Endodermal cell (in vitro differentiated cells): ENCODE measurements around the gene KRT72. TPM values are rescaled to one million over a fixed set of nuclear protein-coding genes. Genes with fewer than 3 reads are reported as not detected.

Experiments used
- DNase-seq: peaks from one replicate; pipeline ENCODE4 v3.0.0-alpha.2; 2017
- H3K27ac ChIP-seq: 2 replicates; pipeline ENCODE4 v1.5.1; 2013; ENCODE audit warnings: mild to moderate bottlenecking, low read depth, low read length, moderate library complexity
- H3K27me3 ChIP-seq: 2 replicates; pipeline ENCODE4 v1.6.1; 2013; ENCODE audit warnings: mild to moderate bottlenecking, low read length, moderate library complexity; ENCODE audit not compliant: insufficient read depth, control insufficient read depth, poor library complexity, severe bottlenecking
- H3K36me3 ChIP-seq: 2 replicates; pipeline ENCODE4 v1.7.0; 2013; ENCODE audit warnings: mild to moderate bottlenecking, low read length, moderate library complexity; ENCODE audit not compliant: control insufficient read depth, insufficient read depth
- H3K4me1 ChIP-seq: one replicate; pipeline ENCODE4 v1.7.0; 2013; ENCODE audit warnings: low read length; ENCODE audit not compliant: control insufficient read depth, insufficient read depth
- H3K4me3 ChIP-seq: 2 replicates; pipeline ENCODE4 v1.5.1; 2013; ENCODE audit warnings: mild to moderate bottlenecking, low read length, moderate library complexity
- H3K9ac ChIP-seq: 2 replicates; pipeline ENCODE4 v1.6.1; 2013; ENCODE audit warnings: mild to moderate bottlenecking, low read length, moderate library complexity; ENCODE audit not compliant: poor library complexity, severe bottlenecking; ENCODE audit errors: extremely low read depth
- H3K9me3 ChIP-seq: 2 replicates; pipeline ENCODE4 v1.6.1; 2013; ENCODE audit warnings: mild to moderate bottlenecking, low read length, moderate library complexity; ENCODE audit not compliant: control insufficient read depth
- H3K27ac Mint-ChIP-seq: 2 replicates; pipeline ENCODE4 v1.8.0; 2020; ENCODE audit warnings: mixed read lengths
- H3K27me3 Mint-ChIP-seq: 2 replicates; pipeline ENCODE4 v1.8.0; 2021; ENCODE audit warnings: mild to moderate bottlenecking, mixed read lengths; ENCODE audit not compliant: insufficient read depth
- H3K36me3 Mint-ChIP-seq: 2 replicates; pipeline ENCODE4 v1.8.0; 2020; ENCODE audit warnings: low read depth, mixed read lengths
- H3K4me1 Mint-ChIP-seq: 2 replicates; pipeline ENCODE4 v1.8.0; 2020; ENCODE audit warnings: mixed read lengths
- H3K4me3 Mint-ChIP-seq: 2 replicates; pipeline ENCODE4 v1.8.0; 2020; ENCODE audit warnings: mild to moderate bottlenecking, moderate library complexity, mixed read lengths
- H3K9me3 Mint-ChIP-seq: 2 replicates; pipeline ENCODE4 v1.8.0; 2020; ENCODE audit warnings: mild to moderate bottlenecking, mixed read lengths
- WGBS, 2 experiments: methylation state at CpG; one replicate each; pipeline versions ENCODE4 v1.1.5 to v1.1.7; 2013; ENCODE audit warnings: missing lambda C conversion rate in 2 of 2, mixed read lengths in 1 of 2; ENCODE audit not compliant: insufficient coverage in 1 of 2, insufficient read length in 1 of 2; 5-methylcytosine and 5-hydroxymethylcytosine counted together
- total RNA-seq, 2 donors: library from RNA; stranded (reverse); fragmentation: NEBNext Ultra II Directional in 1 of 2; extraction: Animal tissue kit (Norgen Biotek cat#: 25700) in 1 of 2; gene quantifications; 2 replicates in 1 of 2; 3 replicates in 1 of 2; pipeline ENCODE4 v1.2.1, GENCODE V29; 2021
- TF ChIP-seq, protein P1 (sequence below): fragments of 200-600 bp; sonication (generic); conservative IDR thresholded peaks from 2 replicates; pipeline ENCODE4 v1.5.0; 2021; ENCODE audit warnings: antibody characterized with exemption, mild to moderate bottlenecking

Gene KRT72
- total RNA-seq, 2 donors from 2014 or later: not detected

DNA sequence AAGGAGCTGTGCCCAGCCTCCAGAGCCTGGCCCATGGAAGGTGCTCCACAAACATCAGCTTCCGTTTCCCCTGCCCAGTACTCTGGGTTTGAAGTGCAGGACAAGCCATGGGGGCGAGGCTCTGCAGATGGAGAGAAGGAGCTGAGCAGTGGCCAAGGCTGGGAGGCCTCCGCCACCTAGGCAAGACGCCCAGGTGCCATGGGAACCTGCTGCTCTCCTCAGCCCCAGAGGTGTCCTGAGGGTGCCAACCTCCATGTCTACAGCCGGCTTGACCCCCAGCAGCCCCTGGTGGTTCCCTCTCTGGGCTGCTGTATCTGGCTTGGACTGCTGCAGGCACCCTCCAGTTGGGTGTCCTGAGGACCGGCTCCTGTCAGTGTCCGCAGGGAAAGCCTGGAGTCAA lies 60.7 kb downstream of the KRT72 start:
- H3K27me3 ChIP-seq: no peaks in the 10 kb centered on the region
- Mint-ChIP-seq H3K4me3 (no peak overlapping the region), H3K4me1 (no peaks in the 10 kb centered on the region), H3K36me3 (no peaks in the 10 kb centered on the region), H3K27me3 (peaks cover 5% of the 10 kb centered on the region), H3K27ac (no peak overlapping the region), H3K9me3 (no peaks in the 10 kb centered on the region)
- H3K4me3 ChIP-seq: no peak overlapping the region
- no peak overlapping the region for H3K27ac ChIP-seq
- H3K9ac ChIP-seq: no peak overlapping the region
- no peak for DNase-seq
- TF ChIP-seq, protein P1, sequence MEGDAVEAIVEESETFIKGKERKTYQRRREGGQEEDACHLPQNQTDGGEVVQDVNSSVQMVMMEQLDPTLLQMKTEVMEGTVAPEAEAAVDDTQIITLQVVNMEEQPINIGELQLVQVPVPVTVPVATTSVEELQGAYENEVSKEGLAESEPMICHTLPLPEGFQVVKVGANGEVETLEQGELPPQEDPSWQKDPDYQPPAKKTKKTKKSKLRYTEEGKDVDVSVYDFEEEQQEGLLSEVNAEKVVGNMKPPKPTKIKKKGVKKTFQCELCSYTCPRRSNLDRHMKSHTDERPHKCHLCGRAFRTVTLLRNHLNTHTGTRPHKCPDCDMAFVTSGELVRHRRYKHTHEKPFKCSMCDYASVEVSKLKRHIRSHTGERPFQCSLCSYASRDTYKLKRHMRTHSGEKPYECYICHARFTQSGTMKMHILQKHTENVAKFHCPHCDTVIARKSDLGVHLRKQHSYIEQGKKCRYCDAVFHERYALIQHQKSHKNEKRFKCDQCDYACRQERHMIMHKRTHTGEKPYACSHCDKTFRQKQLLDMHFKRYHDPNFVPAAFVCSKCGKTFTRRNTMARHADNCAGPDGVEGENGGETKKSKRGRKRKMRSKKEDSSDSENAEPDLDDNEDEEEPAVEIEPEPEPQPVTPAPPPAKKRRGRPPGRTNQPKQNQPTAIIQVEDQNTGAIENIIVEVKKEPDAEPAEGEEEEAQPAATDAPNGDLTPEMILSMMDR: no peak
- H3K9me3 ChIP-seq: no peaks in the 10 kb centered on the region
- H3K36me3 ChIP-seq: no peaks in the 10 kb centered on the region
- 92 to 93% methylated on average over 2 to 7 of the region's 7 CpGs for whole genome bisulfite sequencing, 2 experiments
- H3K4me1 ChIP-seq: no peaks in the 10 kb centered on the region

DNA sequence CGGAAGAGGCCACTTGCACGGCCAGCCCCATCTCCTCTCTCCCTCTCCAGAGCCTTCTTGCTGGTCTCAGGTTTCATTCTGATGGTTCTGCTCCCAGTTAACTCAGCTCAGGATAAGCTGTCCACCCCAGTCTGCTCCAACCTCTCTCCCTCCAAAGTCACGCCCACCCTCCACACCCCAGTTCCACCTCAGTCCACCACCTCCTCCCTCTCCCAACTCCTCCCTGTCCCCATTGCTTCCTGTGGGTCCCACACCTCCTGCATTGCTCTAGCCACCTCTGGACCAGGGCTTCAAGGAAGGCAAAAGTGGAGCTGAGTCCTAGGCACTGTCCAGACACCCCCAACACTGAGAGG lies 61.5 kb downstream of the KRT72 start:
- H3K27me3 ChIP-seq: no peaks in the 10 kb centered on the region
- no peak overlapping the region for H3K27ac ChIP-seq
- H3K9ac ChIP-seq: no peak overlapping the region
- Mint-ChIP-seq H3K4me1 (no peaks in the 10 kb centered on the region), H3K9me3 (no peaks in the 10 kb centered on the region), H3K27me3 (peaks cover 5% of the 10 kb centered on the region), H3K27ac (no peak overlapping the region), H3K36me3 (no peaks in the 10 kb centered on the region), H3K4me3 (no peak overlapping the region)
- TF ChIP-seq, protein P1: no peak
- 93 to 94% methylated on average over 2 to 3 of the region's 3 CpGs for WGBS, 2 experiments
- H3K4me1 ChIP-seq: no peaks in the 10 kb centered on the region
- no peak overlapping the region for H3K4me3 ChIP-seq
- H3K36me3 ChIP-seq: no peaks in the 10 kb centered on the region
- DNase-seq: no peak
- no peaks in the 10 kb centered on the region for H3K9me3 ChIP-seq

DNA sequence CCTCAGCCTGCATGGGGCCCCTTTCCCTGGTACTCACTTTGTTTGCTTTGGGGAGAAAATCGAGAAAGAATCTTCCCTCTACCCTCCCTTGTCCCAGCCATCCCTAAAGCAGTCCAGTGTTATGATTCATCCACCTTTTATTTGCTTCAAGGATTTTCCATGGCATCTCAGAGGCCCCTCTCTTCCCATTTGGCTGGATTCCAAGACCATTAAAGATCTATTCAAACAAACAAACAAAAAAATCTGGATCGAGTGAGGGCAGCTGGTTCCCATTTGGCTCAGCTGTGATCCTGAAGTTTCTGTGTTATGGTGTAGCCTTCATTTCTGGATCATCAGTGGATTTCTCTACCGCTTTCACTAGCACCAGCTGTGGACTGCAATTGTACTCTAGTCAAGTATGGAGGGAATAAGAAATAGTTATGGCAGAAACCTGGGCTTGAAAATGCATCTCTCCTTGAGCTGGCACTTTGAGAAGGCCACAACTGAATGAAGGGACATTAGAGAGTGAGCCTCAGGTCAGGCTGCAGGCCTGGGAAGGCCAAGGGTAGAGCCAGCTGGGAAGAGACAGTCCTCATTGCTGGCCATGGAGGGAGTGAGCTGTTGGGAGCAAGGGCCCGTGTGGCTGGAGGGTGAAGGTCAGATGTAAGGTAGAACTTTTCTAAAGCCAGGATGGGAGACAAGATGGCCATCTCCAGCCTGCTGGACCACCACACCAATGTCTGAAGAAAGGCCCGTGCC lies 62.0 kb downstream of the KRT72 start:
- Histone ChIP-seq H3K4me3 (no peak overlapping the region), H3K36me3 (no peaks in the 10 kb centered on the region), H3K9me3 (no peaks in the 10 kb centered on the region), H3K27me3 (no peaks in the 10 kb centered on the region), H3K9ac (no peak overlapping the region), H3K27ac (no peak overlapping the region), H3K4me1 (no peaks in the 10 kb centered on the region)
- WGBS, 2 experiments: 88 to 100% methylated on average over 2 to 5 of the region's 5 CpGs
- Mint-ChIP-seq H3K27me3 (peaks cover 5% of the 10 kb centered on the region), H3K27ac (peak overlapping the region; percentile 32), H3K9me3 (no peaks in the 10 kb centered on the region), H3K4me3 (no peak overlapping the region), H3K36me3 (no peaks in the 10 kb centered on the region), H3K4me1 (no peaks in the 10 kb centered on the region)
- TF ChIP-seq, protein P1: no peak
- DNase-seq: no peak
